Activated T-cell treated with anti-CD3 and anti-CD28 coated beads, Interleukin-2, amount 50 U/mL, for 48 hours (primary cell): ENCODE results near the gene ZNF445.
"Not testable (repeated sequence)": the region's sequence is repeated elsewhere in the genome, so short reads cannot be mapped to it uniquely, and the experiment has no call there.

ENCODE experiments used
- DNase-seq, 2 experiments: peaks; one replicate each; pipeline ENCODE4 v3.0.0-alpha.2; 2020

Gene ZNF445

GRCh38 chr3:44477312-44478030 is at the start of gene ZNF445:
Gene ZNF445 (minus strand): TSS chr3:44477670. CDS start chr3:44455549, 22,121 bp downstream.
- peak; percentile 84 to 85 for DNase-seq

GRCh38 chr3:44525060-44525459 is 47.6 kb upstream of the ZNF445 start:
- no peak for DNase-seq

GRCh38 chr3:44522494-44522933 is 45.0 kb upstream of the ZNF445 start:
- DNase-seq, result no peak

GRCh38 chr3:44521721-44522120 is 44.3 kb upstream of the ZNF445 start:
- no peak for DNase-seq

- no peak for DNase-seq
Observed at GRCh38 chr3:44518782-44519156, 41.3 kb upstream of the ZNF445 start.

GRCh38 chr3:44516230-44516629 is 38.8 kb upstream of the ZNF445 start:
- no peak for DNase-seq

GRCh38 chr3:44513513-44513912 is 36.0 kb upstream of the ZNF445 start:
- DNase-seq, result no peak

- peak in 1 of 2 experiments; percentile 18 for DNase-seq
Observed at GRCh38 chr3:44511238-44511566, 33.7 kb upstream of the ZNF445 start.

- DNase-seq, result peak in 1 of 2 experiments; percentile 18
Observed at GRCh38 chr3:44510000-44510368, 32.5 kb upstream of the ZNF445 start.

- peak; percentile 17 to 28 for DNase-seq
Observed at GRCh38 chr3:44509393-44509921, 32.0 kb upstream of the ZNF445 start.

- no peak for DNase-seq
Observed at GRCh38 chr3:44506961-44507360, 29.5 kb upstream of the ZNF445 start.

- DNase-seq, result no peak
Observed at GRCh38 chr3:44506556-44506955, 29.1 kb upstream of the ZNF445 start.

GRCh38 chr3:44504566-44504965 is 27.1 kb upstream of the ZNF445 start:
- no peak for DNase-seq

- DNase-seq, result not testable (repeated sequence)
Observed at GRCh38 chr3:44503178-44503577, 25.7 kb upstream of the ZNF445 start.

GRCh38 chr3:44501971-44502370 is 24.5 kb upstream of the ZNF445 start:
- DNase-seq, result no peak

GRCh38 chr3:44499899-44500168 is 22.4 kb upstream of the ZNF445 start:
- DNase-seq, result not testable (repeated sequence)

- DNase-seq, result no peak
Observed at GRCh38 chr3:44499149-44499898, 21.9 kb upstream of the ZNF445 start.

GRCh38 chr3:44495636-44496415 is 18.4 kb upstream of the ZNF445 start:
- DNase-seq, result no peak

GRCh38 chr3:44492496-44492895 is 15.0 kb upstream of the ZNF445 start:
- no peak for DNase-seq

- DNase-seq, result no peak
Observed at GRCh38 chr3:44482721-44483120, 5.3 kb upstream of the ZNF445 start.

GRCh38 chr3:44478606-44479094 is 1.2 kb upstream of the ZNF445 start:
- no peak for DNase-seq

GRCh38 chr3:44478055-44478468 is 592 bp upstream of the ZNF445 start:
- DNase-seq, result no peak

GRCh38 chr3:44476963-44477311 is 533 bp downstream of the ZNF445 start:
- no peak for DNase-seq

- DNase-seq, result no peak
Observed at GRCh38 chr3:44476181-44476611, 1.3 kb downstream of the ZNF445 start.
